Measurements from ENCODE around the gene DDIT3.

- TF ChIP-seq MXI1 (IDR thresholded peaks at IDR 0.05; ENCODE audit: borderline replicate concordance, low read depth, low read length) (no peak), ELK1 (IDR thresholded peaks at IDR 0.05; ENCODE audit: borderline replicate concordance, low read depth, low read length) (no peak), BHLHE40 (IDR thresholded peaks at IDR 0.05; ENCODE audit: low read depth, low read length) (no peak), CEBPB (IDR thresholded peaks at IDR 0.05; ENCODE audit: low read depth, low read length) (peak; percentile 65; the same call in 1 of the 2 replicates), SMC3 (IDR thresholded peaks at IDR 0.05; ENCODE audit: low read depth, low read length) (no peak), POLR2A (IDR thresholded peaks at IDR 0.05; ENCODE audit: low read depth, low read length) (no peak)
- TF ChIP-seq, protein P1, sequence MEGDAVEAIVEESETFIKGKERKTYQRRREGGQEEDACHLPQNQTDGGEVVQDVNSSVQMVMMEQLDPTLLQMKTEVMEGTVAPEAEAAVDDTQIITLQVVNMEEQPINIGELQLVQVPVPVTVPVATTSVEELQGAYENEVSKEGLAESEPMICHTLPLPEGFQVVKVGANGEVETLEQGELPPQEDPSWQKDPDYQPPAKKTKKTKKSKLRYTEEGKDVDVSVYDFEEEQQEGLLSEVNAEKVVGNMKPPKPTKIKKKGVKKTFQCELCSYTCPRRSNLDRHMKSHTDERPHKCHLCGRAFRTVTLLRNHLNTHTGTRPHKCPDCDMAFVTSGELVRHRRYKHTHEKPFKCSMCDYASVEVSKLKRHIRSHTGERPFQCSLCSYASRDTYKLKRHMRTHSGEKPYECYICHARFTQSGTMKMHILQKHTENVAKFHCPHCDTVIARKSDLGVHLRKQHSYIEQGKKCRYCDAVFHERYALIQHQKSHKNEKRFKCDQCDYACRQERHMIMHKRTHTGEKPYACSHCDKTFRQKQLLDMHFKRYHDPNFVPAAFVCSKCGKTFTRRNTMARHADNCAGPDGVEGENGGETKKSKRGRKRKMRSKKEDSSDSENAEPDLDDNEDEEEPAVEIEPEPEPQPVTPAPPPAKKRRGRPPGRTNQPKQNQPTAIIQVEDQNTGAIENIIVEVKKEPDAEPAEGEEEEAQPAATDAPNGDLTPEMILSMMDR (conservative IDR thresholded peaks at IDR 0.05; ENCODE audit: low read depth, low read length): no peak
- TF ChIP-seq, protein P2, sequence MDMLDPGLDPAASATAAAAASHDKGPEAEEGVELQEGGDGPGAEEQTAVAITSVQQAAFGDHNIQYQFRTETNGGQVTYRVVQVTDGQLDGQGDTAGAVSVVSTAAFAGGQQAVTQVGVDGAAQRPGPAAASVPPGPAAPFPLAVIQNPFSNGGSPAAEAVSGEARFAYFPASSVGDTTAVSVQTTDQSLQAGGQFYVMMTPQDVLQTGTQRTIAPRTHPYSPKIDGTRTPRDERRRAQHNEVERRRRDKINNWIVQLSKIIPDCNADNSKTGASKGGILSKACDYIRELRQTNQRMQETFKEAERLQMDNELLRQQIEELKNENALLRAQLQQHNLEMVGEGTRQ (IDR thresholded peaks at IDR 0.05; ENCODE audit: low read depth, low read length): no peak
Observed at GRCh38 chr12:57547288-57548012, 27.1 kb upstream of the DDIT3 start.

All from IMR-90 (cell line).